OCI-LY3 (cell line): ENCODE measurements around the gene TAL1.

ENCODE experiments used
- H2AFZ ChIP-seq: fragments of 200-600, 300-600 bp; shearing (Covaris generic); 2 replicates; pipeline ENCODE4 v1.6.0; 2014; ENCODE audit warnings: antibody characterized with exemption, low read depth, low read length
- H3K27ac ChIP-seq: fragments of 200-600, 300-600 bp; sonication (generic); 2 replicates; pipeline ENCODE4 v1.5.1; 2014; ENCODE audit warnings: mild to moderate bottlenecking, low read length, moderate library complexity, mixed read lengths
- H3K27me3 ChIP-seq: fragments of 200-600, 300-600 bp; sonication (generic); 2 replicates; pipeline ENCODE4 v1.6.1; 2014; ENCODE audit warnings: low read depth, low read length, mixed read lengths
- H3K36me3 ChIP-seq: fragments of 200-600, 300-600 bp; sonication (generic); replicated peaks from 2 replicates; pipeline ENCODE3; 2014; ENCODE audit warnings: low read depth, low read length, mixed read lengths
- H3K4me1 ChIP-seq: fragments of 300-600, 200-600 bp; sonication (generic); 2 replicates; pipeline ENCODE4 v1.6.1; 2014; ENCODE audit warnings: low read length, mixed read lengths
- H3K4me2 ChIP-seq: fragments of 200-600, 300-600 bp; sonication (generic); 2 replicates; pipeline ENCODE4 v1.6.1; 2014; ENCODE audit warnings: low read length, mixed read lengths
- H3K4me3 ChIP-seq: fragments of 300-600, 200-600 bp; sonication (generic); 2 replicates; pipeline ENCODE4 v1.5.1; 2014; ENCODE audit warnings: antibody characterized with exemption, mild to moderate bottlenecking, low read length, moderate library complexity
- H3K79me2 ChIP-seq: fragments of 300-600, 200-600 bp; shearing (Covaris generic); 2 replicates; pipeline ENCODE4 v1.6.1; 2014; ENCODE audit warnings: mild to moderate bottlenecking, low read length, mixed read lengths
- H3K9ac ChIP-seq: fragments of 300-600, 200-600 bp; shearing (Covaris generic); 2 replicates; pipeline ENCODE4 v1.6.0; 2014; ENCODE audit warnings: mild to moderate bottlenecking, low read length, moderate library complexity
- H3K9me3 ChIP-seq: fragments of 200-600, 300-600 bp; shearing (Covaris generic); 2 replicates; pipeline ENCODE4 v1.6.1; 2014; ENCODE audit warnings: low read length, mixed read lengths; ENCODE audit not compliant: insufficient read depth
- H4K20me1 ChIP-seq: fragments of 200-600, 300-600 bp; sonication (generic); 2 replicates; pipeline ENCODE4 v1.6.1; 2016; ENCODE audit warnings: low read length, mixed read lengths; ENCODE audit not compliant: insufficient read depth
- EZH2phosphoT487 ChIP-seq: fragments of 200-600 bp; shearing (Covaris generic); IDR thresholded peaks from 2 replicates; pipeline ENCODE4 v1.6.1; 2018; ENCODE audit warnings: antibody characterized with exemption, mixed run types, low read depth
- TF ChIP-seq, protein P1 (sequence below): fragments of 200-600, 300-600 bp; sonication (generic); IDR thresholded peaks from 2 replicates; pipeline ENCODE4 v1.5.1; 2014; ENCODE audit warnings: antibody characterized with exemption, low read length, low read depth

TAL1 gene

DNA sequence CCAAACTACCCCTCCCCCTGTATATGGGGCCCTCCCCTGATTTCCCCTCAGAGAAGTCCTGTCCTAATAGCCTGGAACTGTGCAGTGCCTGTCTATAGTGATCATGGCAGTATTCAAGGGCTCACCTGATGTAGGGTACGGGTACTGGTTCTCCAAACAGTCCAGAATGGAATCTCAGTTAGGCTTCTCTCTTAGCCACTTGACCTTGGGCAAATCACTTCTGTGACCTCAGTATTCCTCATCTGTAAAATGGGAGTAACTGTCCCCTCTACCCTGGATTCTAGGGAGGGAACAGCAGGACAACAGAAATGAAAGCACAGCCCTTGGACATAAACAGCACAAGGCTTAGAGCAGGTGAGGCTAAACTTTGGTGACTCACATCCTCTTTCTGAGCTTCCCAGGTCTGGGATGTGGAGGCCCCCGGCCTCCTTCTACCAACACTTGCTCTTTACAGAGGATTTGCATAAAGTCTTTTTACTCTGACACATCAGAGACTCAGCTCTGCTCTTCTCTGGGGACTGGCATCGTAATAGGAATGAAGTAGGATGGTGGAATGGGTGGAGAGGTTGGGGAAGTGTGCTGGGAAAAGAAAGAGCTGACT lies 22.2 kb downstream of the TAL1 start:
- H3K79me2 ChIP-seq, result no peaks in the 10 kb centered on the region

DNA sequence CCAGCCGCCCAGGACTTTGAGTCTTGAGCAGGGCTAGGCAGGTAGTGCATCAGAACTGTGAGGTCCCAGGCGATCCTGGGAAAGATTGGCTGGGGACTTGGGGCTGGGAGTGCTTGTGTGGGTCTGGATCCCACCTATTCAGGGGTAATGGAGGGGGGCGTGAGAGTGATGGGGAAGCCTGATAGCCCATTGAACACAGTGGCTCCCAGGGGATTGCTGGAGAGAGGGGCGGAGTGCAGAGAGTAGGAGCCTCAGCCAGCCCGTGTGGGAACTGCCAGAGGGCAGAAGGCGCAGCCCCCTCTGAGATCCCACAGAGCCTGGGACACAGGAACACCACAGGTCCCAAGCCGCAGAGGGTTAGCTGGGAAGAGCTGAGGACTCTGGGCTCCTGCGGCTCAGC lies 22.9 kb downstream of the TAL1 start:
- Histone ChIP-seq H3K4me2 (no peak overlapping the region), H3K79me2 (no peaks in the 10 kb centered on the region), H3K27me3 (no peaks in the 10 kb centered on the region), H2AFZ (no peak overlapping the region), H3K9me3 (no peaks in the 10 kb centered on the region), H3K4me3 (no peak overlapping the region), H3K36me3 (no peaks in the 10 kb centered on the region), H4K20me1 (no peaks in the 10 kb centered on the region), H3K4me1 (peaks cover 9% of the 10 kb centered on the region), H3K9ac (no peak overlapping the region), H3K27ac (no peak overlapping the region)
- no peak for TF ChIP-seq EZH2phosphoT487
- TF ChIP-seq, protein P1, sequence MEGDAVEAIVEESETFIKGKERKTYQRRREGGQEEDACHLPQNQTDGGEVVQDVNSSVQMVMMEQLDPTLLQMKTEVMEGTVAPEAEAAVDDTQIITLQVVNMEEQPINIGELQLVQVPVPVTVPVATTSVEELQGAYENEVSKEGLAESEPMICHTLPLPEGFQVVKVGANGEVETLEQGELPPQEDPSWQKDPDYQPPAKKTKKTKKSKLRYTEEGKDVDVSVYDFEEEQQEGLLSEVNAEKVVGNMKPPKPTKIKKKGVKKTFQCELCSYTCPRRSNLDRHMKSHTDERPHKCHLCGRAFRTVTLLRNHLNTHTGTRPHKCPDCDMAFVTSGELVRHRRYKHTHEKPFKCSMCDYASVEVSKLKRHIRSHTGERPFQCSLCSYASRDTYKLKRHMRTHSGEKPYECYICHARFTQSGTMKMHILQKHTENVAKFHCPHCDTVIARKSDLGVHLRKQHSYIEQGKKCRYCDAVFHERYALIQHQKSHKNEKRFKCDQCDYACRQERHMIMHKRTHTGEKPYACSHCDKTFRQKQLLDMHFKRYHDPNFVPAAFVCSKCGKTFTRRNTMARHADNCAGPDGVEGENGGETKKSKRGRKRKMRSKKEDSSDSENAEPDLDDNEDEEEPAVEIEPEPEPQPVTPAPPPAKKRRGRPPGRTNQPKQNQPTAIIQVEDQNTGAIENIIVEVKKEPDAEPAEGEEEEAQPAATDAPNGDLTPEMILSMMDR, result no peak

More for the DNA sequence above, 22.2 kb downstream of the TAL1 start:
- H3K36me3 ChIP-seq, result no peaks in the 10 kb centered on the region
- TF ChIP-seq, protein P1, result no peak
- no peak for TF ChIP-seq EZH2phosphoT487
- H3K4me3 ChIP-seq, result no peak overlapping the region
- no peak overlapping the region for H3K9ac ChIP-seq
- H3K9me3 ChIP-seq, result no peaks in the 10 kb centered on the region
- H2AFZ ChIP-seq, result no peak overlapping the region
- no peak overlapping the region for H3K27ac ChIP-seq
- no peak overlapping the region for H3K4me2 ChIP-seq
- H3K4me1 ChIP-seq, result peaks cover 9% of the 10 kb centered on the region
- H4K20me1 ChIP-seq, result no peaks in the 10 kb centered on the region
- H3K27me3 ChIP-seq, result no peaks in the 10 kb centered on the region

DNA sequence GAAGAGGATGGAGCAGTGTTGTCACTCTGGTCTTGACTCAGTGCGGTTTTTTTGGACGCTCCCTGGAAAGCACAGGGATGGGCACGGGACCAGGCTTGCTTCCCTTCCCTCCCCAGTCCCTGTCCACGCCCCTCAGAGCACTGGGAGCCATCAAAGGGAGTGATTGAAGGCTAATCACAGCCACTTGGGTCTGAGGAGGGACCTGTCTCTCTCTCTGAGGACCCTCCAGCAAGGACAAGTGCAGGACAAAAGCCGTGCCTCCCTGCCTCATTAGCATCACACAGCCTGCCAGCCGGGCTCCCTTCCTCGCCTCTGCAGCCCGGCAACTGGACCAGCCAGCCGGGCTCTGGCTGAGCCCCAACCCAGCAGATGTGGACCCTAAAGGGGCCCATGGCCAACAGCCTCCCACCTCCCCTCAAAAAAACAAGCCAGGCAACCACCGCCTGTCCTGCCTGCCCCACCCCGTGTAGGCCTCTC lies 23.6 kb downstream of the TAL1 start:
- no peak for TF ChIP-seq EZH2phosphoT487
- TF ChIP-seq, protein P1, result no peak
- no peaks in the 10 kb centered on the region for H3K27me3 ChIP-seq
- H3K4me1 ChIP-seq, result peaks cover 9% of the 10 kb centered on the region
- H3K9me3 ChIP-seq, result no peaks in the 10 kb centered on the region
- H4K20me1 ChIP-seq, result no peaks in the 10 kb centered on the region
- no peak overlapping the region for H3K27ac ChIP-seq
- H3K4me2 ChIP-seq, result no peak overlapping the region
- H3K79me2 ChIP-seq, result no peaks in the 10 kb centered on the region
- no peak overlapping the region for H3K9ac ChIP-seq
- H3K36me3 ChIP-seq, result no peaks in the 10 kb centered on the region
- no peak overlapping the region for H2AFZ ChIP-seq
- H3K4me3 ChIP-seq, result no peak overlapping the region

- no peaks in the 10 kb centered on the region for H3K79me2 ChIP-seq
- no peaks in the 10 kb centered on the region for H3K9me3 ChIP-seq
- H3K4me1 ChIP-seq, result peaks cover 9% of the 10 kb centered on the region
- no peak overlapping the region for H3K4me2 ChIP-seq
- no peaks in the 10 kb centered on the region for H3K27me3 ChIP-seq
- no peaks in the 10 kb centered on the region for H3K36me3 ChIP-seq
- TF ChIP-seq, protein P1, result no peak
- no peak for TF ChIP-seq EZH2phosphoT487
- no peaks in the 10 kb centered on the region for H4K20me1 ChIP-seq
- H2AFZ ChIP-seq, result no peak overlapping the region
- no peak overlapping the region for H3K9ac ChIP-seq
- no peak overlapping the region for H3K4me3 ChIP-seq
- no peak overlapping the region for H3K27ac ChIP-seq
Observed at GRCh38 chr1:47207803-47208373, 24.1 kb downstream of the TAL1 start.
